ENCODE measurements around the gene GPR61. TPM values are rescaled to one million over a fixed set of nuclear protein-coding genes. Genes with fewer than 3 reads are reported as not detected.

The GPR61 gene
- total and polyA plus RNA-seq, 9 of the 15 experiments (the other 6 are each of a cell fraction or from before 2014, with no cell fraction given): 0.04 to 1.1 (median 0.25) TPM; not detected in 4

GRCh38 chr1:109516872-109517271, 22.8 kb upstream of the GPR61 start (continued):
- TF ChIP-seq FOXJ2 (tag; IDR thresholded peaks at IDR 0.05): no peak
- no peak for TF ChIP-seq ZNF217 (CRISPR knock-in tag; IDR thresholded peaks at IDR 0.05)
- TF ChIP-seq PPARD (CRISPR knock-in tag; IDR thresholded peaks at IDR 0.05): no peak

- Histone ChIP-seq H3K27me3 (ENCODE audit: control insufficient read depth in 2 of 2, insufficient read depth in 2 of 2, low read length in 2 of 2) (peaks cover 22 to 23% of the 10 kb centered on the region in 2 experiments), H3K9ac (ENCODE audit: insufficient read depth in 1 of 2, low read depth in 2 of 2, low read length in 2 of 2) (no peak overlapping the region), H3K4me1 (replicated peaks in 1 of 2; ENCODE audit: control insufficient read depth in 2 of 2, insufficient read depth in 2 of 2, low read length in 2 of 2) (no peaks in the 10 kb centered on the region; a peak in 1 of 5 replicates), H3K4me3 (no peak overlapping the region), H3K27ac (ENCODE audit: extremely low read depth, low read depth, low read length) (no peak overlapping the region), H2AFZ (ENCODE audit: low read depth, low read length) (no peak overlapping the region), H3K36me3 (ENCODE audit: control insufficient read depth, insufficient read depth, low read length) (no peaks in the 10 kb centered on the region), H3K4me2 (ENCODE audit: insufficient read depth, low read length) (no peak overlapping the region), H3K79me2 (ENCODE audit: control insufficient read depth, insufficient read depth, low read length) (no peaks in the 10 kb centered on the region), H3K9me3 (replicated peaks; ENCODE audit: control insufficient read depth, insufficient read depth, low read depth, low read length) (no peaks in the 10 kb centered on the region), H3K9me1 (ENCODE audit: control insufficient read depth, insufficient read depth, low read length) (no peaks in the 10 kb centered on the region), H4K20me1 (replicated peaks; ENCODE audit: control insufficient read depth, insufficient read depth, low read length) (no peaks in the 10 kb centered on the region)
- CTCF ChIA-PET (ENCODE audit: low intra/inter-chr PET ratio): no interaction called here
- 16% methylated on average over 5 of the region's 5 CpGs for WGBS (ENCODE audit: insufficient coverage, low coverage, missing lambda C conversion rate)
- intact Hi-C loops (cut with micrococcal nuclease): no loop called here
- POLR2A ChIA-PET: interaction anchor here (0.6 to 1.6 kb wide), 2 partner anchors 12 to 105 kb away, joined by 3 to 4 read pairs; no protein-coding TSS in a partner anchor
- no peak for FAIRE-seq
- TF ChIP-seq ZNF696 (CRISPR knock-in tag; conservative IDR thresholded peaks at IDR 0.05): no peak
- no TSS peak for BruUV-seq (replicated peaks)
- DNase-seq (ENCODE audit: extremely low read depth in 1 of 4, low spot score in 3 of 4): no peak
- ATAC-seq: no peak
- in situ Hi-C loops (cut with MboI): no loop called here
Observed at GRCh38 chr1:109517337-109517736, 22.3 kb upstream of the GPR61 start.

Measured in K562 (cell line).